COLO668 (cell line): ENCODE results near the gene GARS1.
"Not testable (repeated sequence)": the region's sequence is repeated elsewhere in the genome, so short reads cannot be mapped to it uniquely, and the experiment has no call there.

Experiments used
- DNase-seq: peaks from one replicate; lab custom pipeline; 2025; ENCODE audit not compliant: unreplicated experiment; lab: John Stamatoyannopoulos, UW

GARS1 gene

GRCh38 chr7:30572212-30572841 lies 22.4 kb upstream of the GARS1 start:
- DNase-seq = no peak

- no peak for DNase-seq
Measured at GRCh38 chr7:30575910-30576309, 18.8 kb upstream of the GARS1 start.

GRCh38 chr7:30583181-30583580 lies 11.5 kb upstream of the GARS1 start:
- DNase-seq = no peak

GRCh38 chr7:30584415-30584814 lies 10.3 kb upstream of the GARS1 start:
- no peak for DNase-seq

- DNase-seq = no peak
Measured at GRCh38 chr7:30584965-30585364, 9.7 kb upstream of the GARS1 start.

- DNase-seq = no peak
Measured at GRCh38 chr7:30585675-30586074, 9.0 kb upstream of the GARS1 start.

- not testable (repeated sequence) for DNase-seq
Measured at GRCh38 chr7:30587547-30587946, 7.1 kb upstream of the GARS1 start.

- DNase-seq = no peak
Measured at GRCh38 chr7:30589111-30589510, 5.6 kb upstream of the GARS1 start.

GRCh38 chr7:30594048-30594539 lies 584 bp upstream of the GARS1 start:
- DNase-seq = peak; percentile 77

GRCh38 chr7:30595436-30596013 lies 847 bp downstream of the GARS1 start:
- no peak for DNase-seq

- peak; percentile 34 for DNase-seq
Measured at GRCh38 chr7:30596014-30596641, 1.4 kb downstream of the GARS1 start.

- DNase-seq = no peak
Measured at GRCh38 chr7:30596721-30597120, 2.0 kb downstream of the GARS1 start.

GRCh38 chr7:30598121-30598876 lies 3.6 kb downstream of the GARS1 start:
- DNase-seq = no peak

GRCh38 chr7:30604901-30605300 lies 10.2 kb downstream of the GARS1 start:
- DNase-seq = no peak

GRCh38 chr7:30605832-30606231 lies 11.2 kb downstream of the GARS1 start:
- no peak for DNase-seq

GRCh38 chr7:30612658-30613265 lies 18.1 kb downstream of the GARS1 start:
- DNase-seq = no peak

GRCh38 chr7:30613366-30614325 lies 19.0 kb downstream of the GARS1 start:
- no peak for DNase-seq

GRCh38 chr7:30616318-30616717 lies 21.6 kb downstream of the GARS1 start:
- no peak for DNase-seq

GRCh38 chr7:30617359-30617758 lies 22.7 kb downstream of the GARS1 start:
- no peak for DNase-seq

GRCh38 chr7:30618080-30618676 lies 23.5 kb downstream of the GARS1 start:
- no peak for DNase-seq
